HG03060 (cell line): ENCODE data around the gene POLL.

Experiments
- ATAC-seq: cut with Tn5 transposase; IDR thresholded peaks from one replicate; pipeline ENCODE4 v1.9.1; 2021; ENCODE audit warnings: low read depth, moderate number of reproducible peaks; ENCODE audit not compliant: unreplicated experiment

The POLL gene

GRCh38 chr10:101562231-101562630 is 25.8 kb downstream of the POLL start:
- ATAC-seq, result no peak

DNA sequence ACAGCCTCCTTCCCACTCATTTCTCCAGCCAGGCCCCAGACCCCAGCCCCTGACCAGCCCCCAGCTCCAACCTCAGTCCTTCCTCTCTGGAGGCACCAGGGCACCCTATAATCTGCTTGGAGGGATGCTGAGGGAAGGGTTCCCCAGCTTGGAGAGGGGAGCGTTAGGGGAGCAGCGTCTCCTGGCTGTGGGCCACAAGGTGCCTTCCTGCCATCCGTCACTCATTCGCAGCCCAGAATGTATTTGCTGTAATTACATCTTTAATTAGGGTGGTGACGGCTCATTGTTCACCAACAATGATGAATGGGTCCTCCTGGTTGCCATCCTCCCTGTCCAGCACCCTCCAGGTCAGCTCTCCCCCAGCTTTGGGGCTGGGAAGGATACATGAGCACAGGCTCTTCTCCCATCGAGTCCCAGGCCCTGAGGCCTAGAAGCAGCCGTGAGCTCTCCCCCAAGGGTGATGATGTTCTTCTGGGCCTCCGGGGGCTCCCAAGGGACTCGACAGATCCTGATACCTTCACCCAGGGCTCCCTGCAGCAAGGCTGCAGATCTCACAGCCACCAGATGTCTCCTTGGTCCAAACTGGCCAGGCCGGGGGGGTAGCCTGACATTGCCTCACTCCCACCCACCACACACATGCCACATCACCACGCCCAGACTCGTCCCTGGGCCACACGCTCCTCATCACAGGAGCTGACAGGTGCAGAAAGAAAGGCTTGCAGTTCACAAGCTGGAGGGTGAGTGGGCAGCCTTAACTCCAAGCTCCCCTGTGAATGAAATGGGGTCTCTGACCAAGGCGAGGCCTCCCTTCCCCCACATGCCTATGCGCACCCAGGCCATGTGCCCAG is 26.8 kb downstream of the POLL start:
- ATAC-seq, result no peak

DNA sequence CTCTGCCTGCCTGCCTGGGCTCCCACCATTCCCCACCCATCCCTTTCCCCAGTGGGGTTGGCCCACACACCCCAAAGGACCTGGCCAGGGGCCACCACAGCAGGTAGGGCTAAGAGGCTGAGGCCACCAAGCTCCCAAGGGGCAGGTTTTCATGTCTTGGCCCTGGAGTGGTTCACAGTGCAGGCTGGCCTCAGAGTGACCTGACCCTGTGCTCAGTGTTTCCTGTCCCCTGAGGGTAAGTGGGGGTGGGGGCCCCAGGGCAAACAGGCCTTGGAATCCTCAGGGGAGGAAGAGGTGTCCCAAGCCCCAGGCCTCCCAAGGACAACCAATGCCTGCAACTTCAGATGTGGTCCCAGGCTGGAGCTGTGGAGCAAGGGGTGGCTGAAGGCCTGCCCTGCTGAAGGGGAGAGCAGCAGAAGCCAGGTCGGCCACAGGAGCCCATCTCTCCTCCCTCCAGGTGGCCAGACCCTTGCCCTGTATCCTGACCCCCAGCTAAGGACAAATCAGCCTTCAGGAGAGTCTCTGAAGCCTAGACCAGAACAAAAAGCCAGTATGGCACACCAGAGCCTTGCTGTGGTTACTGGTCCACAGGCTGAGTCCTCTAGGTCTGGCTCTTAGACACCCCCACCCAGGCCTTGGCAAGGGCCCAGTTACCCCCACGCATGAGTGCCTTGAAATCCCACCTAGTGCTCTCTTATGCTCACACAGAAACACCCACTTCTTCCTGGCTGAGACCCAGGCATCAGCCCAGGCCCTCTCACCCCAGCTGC is 27.6 kb downstream of the POLL start:
- ATAC-seq, result no peak

GRCh38 chr10:101559596-101560297 is 28.3 kb downstream of the POLL start:
- no peak for ATAC-seq

- ATAC-seq, result no peak
These were observed 29.1 kb downstream of the POLL start for GRCh38 chr10:101558671-101559595.

DNA sequence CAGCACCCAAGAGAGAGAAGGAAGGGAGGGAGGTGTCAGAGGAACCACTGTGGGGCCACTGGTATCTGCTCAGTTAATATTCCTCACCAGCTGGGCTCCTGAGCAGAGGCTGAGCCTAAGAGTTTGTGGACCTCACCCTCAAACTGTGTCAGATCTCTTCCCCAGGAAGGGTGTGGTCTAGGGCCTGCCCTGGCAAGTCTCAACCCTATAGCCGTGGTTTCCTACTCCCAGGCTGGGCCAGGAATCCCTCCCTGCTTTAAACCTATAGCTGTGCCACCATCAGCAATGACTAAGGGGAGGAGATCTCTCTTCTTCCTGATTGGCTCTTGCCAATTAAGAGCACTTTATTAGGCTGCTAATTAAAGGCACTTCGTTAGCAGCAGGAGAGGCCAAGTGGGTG is 29.9 kb downstream of the POLL start:
- ATAC-seq, result no peak

DNA sequence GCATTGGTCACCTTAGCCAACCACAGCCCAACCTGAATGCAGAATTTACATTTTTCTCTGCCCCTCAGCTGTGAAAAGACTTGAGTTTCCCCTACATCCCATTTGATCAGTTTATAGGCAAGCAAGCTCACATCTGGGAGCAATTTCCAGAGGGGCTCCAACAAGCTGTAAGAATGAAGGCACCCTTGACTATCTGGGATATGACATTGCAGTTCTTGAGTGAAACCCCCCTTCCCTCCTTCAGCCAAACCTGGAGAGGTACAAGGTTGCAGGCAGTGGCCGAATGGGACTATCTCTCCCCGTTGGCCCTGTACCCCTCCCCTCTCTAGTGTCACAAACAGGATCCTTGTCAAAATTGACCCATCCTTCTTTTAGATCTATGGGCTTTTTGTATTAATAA is 30.5 kb downstream of the POLL start:
- ATAC-seq, result no peak

DNA sequence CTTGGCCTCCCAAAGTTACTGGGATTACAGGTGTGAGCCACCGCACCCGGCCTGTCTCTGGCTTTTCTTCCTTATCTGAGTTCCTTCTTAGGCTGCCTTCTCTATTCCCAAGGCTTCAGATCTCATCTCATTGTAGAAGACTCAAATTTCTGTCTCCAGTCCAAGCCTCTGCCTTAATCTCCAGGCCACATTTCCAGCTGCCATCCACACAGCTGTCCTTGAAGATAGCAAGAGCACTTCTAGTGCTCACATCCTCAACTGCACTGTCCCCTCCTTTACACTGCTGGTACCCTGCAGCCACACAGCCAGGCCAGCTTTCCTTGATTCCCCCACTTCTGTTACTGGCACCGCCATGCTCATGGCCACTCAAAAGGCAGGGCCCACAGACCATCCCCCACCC is 35.6 kb downstream of the POLL start:
- ATAC-seq, result no peak

- no peak for ATAC-seq
These were observed 37.1 kb downstream of the POLL start for GRCh38 chr10:101550965-101551364.

- no peak for ATAC-seq
These were observed 42.2 kb downstream of the POLL start for GRCh38 chr10:101545898-101546297.

DNA sequence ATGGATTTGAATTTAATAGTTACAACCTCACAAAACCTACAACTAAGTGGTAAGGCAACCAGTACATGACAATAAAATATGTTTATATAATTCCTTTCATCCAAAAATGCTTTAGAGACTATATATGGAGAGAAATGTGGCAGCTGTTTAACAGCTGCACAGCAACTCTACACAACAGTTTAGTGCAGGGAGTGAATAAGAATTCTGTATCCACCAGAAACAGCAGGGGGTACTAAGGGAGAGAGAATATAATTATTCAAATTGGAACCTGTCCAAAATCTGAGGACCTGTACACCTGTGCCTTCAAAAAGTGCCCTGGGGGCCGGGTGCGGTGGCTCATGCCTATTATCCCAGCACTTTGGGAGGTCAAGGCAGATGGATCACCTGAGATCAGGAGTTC is 49.6 kb downstream of the POLL start:
- no peak for ATAC-seq

DNA sequence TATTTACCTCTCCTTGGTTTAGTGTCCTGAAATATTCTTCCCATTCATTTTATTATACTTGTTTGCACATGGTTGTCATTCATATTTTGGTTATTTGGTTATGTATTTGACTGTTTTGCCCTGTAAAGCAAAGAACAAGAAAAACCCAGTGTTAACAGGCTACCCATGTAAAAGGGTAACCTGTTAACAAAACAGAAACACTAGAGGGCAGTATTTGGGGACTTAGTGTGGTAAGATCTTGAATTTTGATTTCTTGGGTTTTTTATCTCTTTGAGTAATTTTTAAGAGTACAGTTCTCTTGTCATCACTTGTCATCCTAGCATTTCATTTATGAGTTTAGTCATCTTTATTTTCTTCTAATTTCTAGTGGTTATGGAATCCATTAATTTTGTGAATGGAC is 51.3 kb downstream of the POLL start:
- no peak for ATAC-seq

GRCh38 chr10:101535949-101536348 is 52.1 kb downstream of the POLL start:
- no peak for ATAC-seq

- no peak for ATAC-seq
These were observed 58.1 kb downstream of the POLL start for GRCh38 chr10:101529725-101530553.

- ATAC-seq, result no peak
These were observed 58.9 kb downstream of the POLL start for GRCh38 chr10:101529207-101529606.
